HEK293 (cell line): ENCODE results near the gene PLPPR2.
A peak's percentile ranks its signal among the peaks of the same experiment; 100 is the strongest.
"Not testable (repeated sequence)": the region's sequence is repeated elsewhere in the genome, so short reads cannot be mapped to it uniquely, and the experiment has no call there.

ENCODE experiments used
- KLF16 ChIP-seq: fragments of 450-650 bp; formaldehyde crosslinking; IDR thresholded peaks from 2 replicates; pipeline ENCODE4 v1.5.1; 2017; ENCODE audit warnings: missing biosample characterization, missing genetic modification characterization
- KLF9 ChIP-seq: fragments of 450-650 bp; formaldehyde crosslinking; IDR thresholded peaks from 2 replicates; pipeline ENCODE4 v1.5.1; 2016; ENCODE audit warnings: missing biosample characterization, missing genetic modification characterization, low read depth
- TCF7L2 ChIP-seq: IDR thresholded peaks from 2 replicates; pipeline ENCODE4 v1.6.1; 2011; ENCODE audit warnings: low read depth, mild to moderate bottlenecking, inconsistent platforms, low read length, moderate library complexity, borderline replicate concordance
- YY1 ChIP-seq: fragments of 450-650 bp; formaldehyde crosslinking; IDR thresholded peaks from 2 replicates; pipeline ENCODE4 v1.5.1; 2018; ENCODE audit warnings: missing biosample characterization, missing genetic modification characterization
- ZBTB17 ChIP-seq: fragments of 450-650 bp; formaldehyde crosslinking; IDR thresholded peaks from 2 replicates; pipeline ENCODE4 v1.5.1; 2016; ENCODE audit warnings: missing biosample characterization, missing genetic modification characterization
- ZNF311 ChIP-seq: fragments of 450-650 bp; formaldehyde crosslinking; IDR thresholded peaks from 2 replicates; pipeline ENCODE4 v1.5.1; 2017; ENCODE audit warnings: missing biosample characterization, missing genetic modification characterization, borderline replicate concordance
- ZNF324 ChIP-seq: fragments of 450-650 bp; formaldehyde crosslinking; IDR thresholded peaks from 2 replicates; pipeline ENCODE4 v1.5.1; 2016; ENCODE audit warnings: missing biosample characterization, missing genetic modification characterization
- ZNF416 ChIP-seq: fragments of 450-650 bp; formaldehyde crosslinking; IDR thresholded peaks from 2 replicates; pipeline ENCODE4 v1.5.1; 2016; ENCODE audit warnings: missing biosample characterization, missing genetic modification characterization
- ZNF701 ChIP-seq: fragments of 450-650 bp; formaldehyde crosslinking; IDR thresholded peaks from 2 replicates; pipeline ENCODE4 v1.5.1; 2016; ENCODE audit warnings: missing biosample characterization, missing genetic modification characterization
- ZNF76 ChIP-seq: fragments of 450-650 bp; formaldehyde crosslinking; IDR thresholded peaks from 2 replicates; pipeline ENCODE4; 2016; ENCODE audit warnings: low read depth, missing biosample characterization, missing genetic modification characterization, borderline replicate concordance
- ZNF830 ChIP-seq: fragments of 450-650 bp; IDR thresholded peaks from 2 replicates; pipeline ENCODE4 v1.5.0; 2018; ENCODE audit warnings: missing biosample characterization, missing genetic modification characterization, low read depth, mild to moderate bottlenecking, moderate library complexity
- TF ChIP-seq, protein P1 (sequence below): fragments of 450-650 bp; formaldehyde crosslinking; IDR thresholded peaks from 2 replicates; pipeline ENCODE4 v1.5.1; 2016; ENCODE audit warnings: missing biosample characterization, missing genetic modification characterization
- TF ChIP-seq, protein P2 (sequence below): fragments of 450-650 bp; formaldehyde crosslinking; IDR thresholded peaks from 2 replicates; pipeline ENCODE4 v1.5.1; 2016; ENCODE audit warnings: missing biosample characterization, missing genetic modification characterization

- TF ChIP-seq TCF7L2; ZNF76; ZNF701 (tag by site-specific recombination); KLF16 (tag by site-specific recombination); ZNF830 (tag by site-specific recombination); ZNF311 (tag by site-specific recombination); ZNF416; ZNF324 (tag by site-specific recombination); YY1; ZBTB17: not testable (repeated sequence)
- TF ChIP-seq, protein P1, sequence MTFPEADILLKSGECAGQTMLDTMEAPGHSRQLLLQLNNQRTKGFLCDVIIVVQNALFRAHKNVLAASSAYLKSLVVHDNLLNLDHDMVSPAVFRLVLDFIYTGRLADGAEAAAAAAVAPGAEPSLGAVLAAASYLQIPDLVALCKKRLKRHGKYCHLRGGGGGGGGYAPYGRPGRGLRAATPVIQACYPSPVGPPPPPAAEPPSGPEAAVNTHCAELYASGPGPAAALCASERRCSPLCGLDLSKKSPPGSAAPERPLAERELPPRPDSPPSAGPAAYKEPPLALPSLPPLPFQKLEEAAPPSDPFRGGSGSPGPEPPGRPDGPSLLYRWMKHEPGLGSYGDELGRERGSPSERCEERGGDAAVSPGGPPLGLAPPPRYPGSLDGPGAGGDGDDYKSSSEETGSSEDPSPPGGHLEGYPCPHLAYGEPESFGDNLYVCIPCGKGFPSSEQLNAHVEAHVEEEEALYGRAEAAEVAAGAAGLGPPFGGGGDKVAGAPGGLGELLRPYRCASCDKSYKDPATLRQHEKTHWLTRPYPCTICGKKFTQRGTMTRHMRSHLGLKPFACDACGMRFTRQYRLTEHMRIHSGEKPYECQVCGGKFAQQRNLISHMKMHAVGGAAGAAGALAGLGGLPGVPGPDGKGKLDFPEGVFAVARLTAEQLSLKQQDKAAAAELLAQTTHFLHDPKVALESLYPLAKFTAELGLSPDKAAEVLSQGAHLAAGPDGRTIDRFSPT: not testable (repeated sequence)
- TF ChIP-seq KLF9 (tag by site-specific recombination): peak; percentile 57; the same call in 1 of the 2 replicates
- TF ChIP-seq, protein P2, sequence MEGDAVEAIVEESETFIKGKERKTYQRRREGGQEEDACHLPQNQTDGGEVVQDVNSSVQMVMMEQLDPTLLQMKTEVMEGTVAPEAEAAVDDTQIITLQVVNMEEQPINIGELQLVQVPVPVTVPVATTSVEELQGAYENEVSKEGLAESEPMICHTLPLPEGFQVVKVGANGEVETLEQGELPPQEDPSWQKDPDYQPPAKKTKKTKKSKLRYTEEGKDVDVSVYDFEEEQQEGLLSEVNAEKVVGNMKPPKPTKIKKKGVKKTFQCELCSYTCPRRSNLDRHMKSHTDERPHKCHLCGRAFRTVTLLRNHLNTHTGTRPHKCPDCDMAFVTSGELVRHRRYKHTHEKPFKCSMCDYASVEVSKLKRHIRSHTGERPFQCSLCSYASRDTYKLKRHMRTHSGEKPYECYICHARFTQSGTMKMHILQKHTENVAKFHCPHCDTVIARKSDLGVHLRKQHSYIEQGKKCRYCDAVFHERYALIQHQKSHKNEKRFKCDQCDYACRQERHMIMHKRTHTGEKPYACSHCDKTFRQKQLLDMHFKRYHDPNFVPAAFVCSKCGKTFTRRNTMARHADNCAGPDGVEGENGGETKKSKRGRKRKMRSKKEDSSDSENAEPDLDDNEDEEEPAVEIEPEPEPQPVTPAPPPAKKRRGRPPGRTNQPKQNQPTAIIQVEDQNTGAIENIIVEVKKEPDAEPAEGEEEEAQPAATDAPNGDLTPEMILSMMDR (tag by site-specific recombination): not testable (repeated sequence)
Observed at GRCh38 chr19:11379269-11379845, 24.1 kb downstream of the PLPPR2 start.
